GM23338 (cell line): ENCODE measurements around the gene ANKRD65. TPM values are rescaled to one million over a fixed set of nuclear protein-coding genes. Genes with fewer than 3 reads are reported as not detected.
A peak's percentile ranks its signal among the peaks of the same experiment; 100 is the strongest.

Experiments used
- ATAC-seq: fragments of 200-7000 bp; cut with Tn5 transposase; 3 replicates; pipeline ENCODE4 v1.9.1; 2020
- DNase-seq: peaks from one replicate; pipeline ENCODE4 v3.0.0-alpha.2; 2015; ENCODE audit warnings: low spot score
- H2AFZ ChIP-seq: fragments of 200-600 bp; sonication (generic); 2 replicates; pipeline ENCODE4 v1.8.0; 2016; ENCODE audit warnings: antibody characterized with exemption, mild to moderate bottlenecking, moderate library complexity
- H3F3A ChIP-seq: fragments of 200-600 bp; sonication (generic); replicated peaks from 2 replicates; pipeline ENCODE4 v1.8.0; 2017; ENCODE audit warnings: antibody characterized with exemption, mixed run types, low read depth
- H3K27ac ChIP-seq: fragments of 200-600 bp; sonication (generic); 2 replicates; pipeline ENCODE4 v1.6.1; 2016; ENCODE audit warnings: low read depth
- H3K27me3 ChIP-seq: fragments of 200-600 bp; sonication (generic); 2 replicates; pipeline ENCODE4 v1.8.0; 2016; ENCODE audit warnings: mild to moderate bottlenecking, mixed run types, moderate library complexity; ENCODE audit not compliant: insufficient read depth
- H3K36me3 ChIP-seq: fragments of 200-600 bp; sonication (generic); 2 replicates; pipeline ENCODE4 v1.8.0; 2016; ENCODE audit warnings: mild to moderate bottlenecking; ENCODE audit not compliant: insufficient read depth
- H3K4me1 ChIP-seq: fragments of 200-600 bp; sonication (generic); 2 replicates; pipeline ENCODE4 v1.8.0; 2016; ENCODE audit warnings: mild to moderate bottlenecking, moderate library complexity; ENCODE audit not compliant: insufficient read depth
- H3K4me2 ChIP-seq: fragments of 200-600 bp; sonication (generic); 2 replicates; pipeline ENCODE4 v1.7.1; 2017; ENCODE audit warnings: mixed run types
- H3K4me3 ChIP-seq: fragments of 200-600 bp; sonication (generic); 2 replicates; pipeline ENCODE4 v1.6.1; 2016; ENCODE audit warnings: mixed run types
- H3K79me2 ChIP-seq: fragments of 200-600 bp; sonication (generic); replicated peaks from 2 replicates; pipeline ENCODE4 v1.8.0; 2017; ENCODE audit warnings: mild to moderate bottlenecking; ENCODE audit not compliant: insufficient read depth
- H3K9me2 ChIP-seq: fragments of 200-600 bp; sonication (generic); 2 replicates; pipeline ENCODE4 v1.8.0; 2017; ENCODE audit not compliant: insufficient read depth
- H4K20me1 ChIP-seq: fragments of 200-600 bp; sonication (generic); replicated peaks from 2 replicates; pipeline ENCODE4 v1.8.0; 2017; ENCODE audit warnings: mild to moderate bottlenecking; ENCODE audit not compliant: insufficient read depth
- H3K27ac Mint-ChIP-seq: 2 replicates; pipeline ENCODE4 v1.8.0; 2020; ENCODE audit warnings: inconsistent platforms, mild to moderate bottlenecking, moderate library complexity, mixed read lengths
- H3K27me3 Mint-ChIP-seq: 3 replicates; pipeline ENCODE4 v1.8.0; 2022; ENCODE audit warnings: low read depth, mild to moderate bottlenecking, moderate library complexity, mixed read lengths, inconsistent platforms; ENCODE audit not compliant: insufficient read depth, poor library complexity
- H3K36me3 Mint-ChIP-seq: 3 replicates; pipeline ENCODE4 v1.8.0; 2021; ENCODE audit warnings: low read depth, mild to moderate bottlenecking, inconsistent platforms, moderate library complexity, mixed read lengths
- H3K4me1 Mint-ChIP-seq: 3 replicates; pipeline ENCODE4 v1.8.0; 2020; ENCODE audit warnings: mild to moderate bottlenecking, inconsistent platforms, mixed read lengths
- H3K4me3 Mint-ChIP-seq: 3 replicates; pipeline ENCODE4 v1.8.0; 2021; ENCODE audit warnings: moderate library complexity, mild to moderate bottlenecking, inconsistent platforms, mixed read lengths
- H3K9me3 Mint-ChIP-seq: 3 replicates; pipeline ENCODE4 v1.8.0; 2020; ENCODE audit warnings: moderate library complexity, mild to moderate bottlenecking, inconsistent platforms, mixed read lengths
- CREB1 ChIP-seq: fragments of 250-450 bp; sonication (Bioruptor Pico); IDR thresholded peaks from 2 replicates; pipeline ENCODE4 v1.5.0; 2020; ENCODE audit warnings: low read depth, mild to moderate bottlenecking, moderate library complexity
- CTCF ChIP-seq, 2 experiments: fragments of 200-600 bp in 1 of 2; sonication (generic) in 1 of 2; conservative IDR thresholded peaks; 2 replicates each; pipeline versions ENCODE4 v1.5.1 to v1.6.1; 2016 to 2017; ENCODE audit warnings: antibody characterized with exemption in 2 of 2, low read depth in 2 of 2, mild to moderate bottlenecking in 2 of 2, moderate library complexity in 1 of 2
- ETS1 ChIP-seq: IDR thresholded peaks from 2 replicates; pipeline ENCODE4 v1.6.1; 2016; ENCODE audit warnings: antibody characterized with exemption
- EZH2 ChIP-seq: fragments of 200-600 bp; sonication (generic); IDR thresholded peaks from one replicate; pipeline ENCODE4 v1.8.0; 2017; ENCODE audit warnings: antibody characterized with exemption, mild to moderate bottlenecking, low read depth; ENCODE audit not compliant: unreplicated experiment
- EZH2phosphoT487 ChIP-seq: fragments of 200-600 bp; sonication (generic); IDR thresholded peaks from one replicate; pipeline ENCODE4 v1.8.1; 2018; ENCODE audit warnings: antibody characterized with exemption; ENCODE audit not compliant: unreplicated experiment
- JUNB ChIP-seq: IDR thresholded peaks from one replicate; pipeline ENCODE4 v1.6.1; 2016; ENCODE audit warnings: antibody characterized with exemption; ENCODE audit not compliant: unreplicated experiment
- NANOG ChIP-seq: IDR thresholded peaks from 2 replicates; pipeline ENCODE4 v1.6.1; 2016; ENCODE audit warnings: antibody characterized with exemption, borderline replicate concordance
- POLR2AphosphoS5 ChIP-seq: IDR thresholded peaks from 2 replicates; pipeline ENCODE4 v1.6.1; 2016; ENCODE audit warnings: antibody characterized with exemption, low read depth
- REST ChIP-seq: IDR thresholded peaks from one replicate; pipeline ENCODE4 v1.6.1; 2018; ENCODE audit warnings: antibody characterized with exemption; ENCODE audit not compliant: unreplicated experiment
- STAT1 ChIP-seq: IDR thresholded peaks from one replicate; pipeline ENCODE4 v1.6.1; 2016; ENCODE audit warnings: antibody characterized with exemption; ENCODE audit not compliant: unreplicated experiment
- ZNF114 ChIP-seq: fragments of 250-450 bp; sonication (Bioruptor Pico); IDR thresholded peaks from 2 replicates; pipeline ENCODE4 v1.5.0; 2020; ENCODE audit warnings: mild to moderate bottlenecking, moderate library complexity
- ZNF331 ChIP-seq: fragments of 250-450 bp; sonication (Bioruptor Pico); IDR thresholded peaks from 2 replicates; pipeline ENCODE4 v1.5.0; 2020; ENCODE audit warnings: low read depth, mild to moderate bottlenecking, moderate library complexity
- ZNF462 ChIP-seq: fragments of 250-450 bp; sonication (Bioruptor Pico); IDR thresholded peaks from 2 replicates; pipeline ENCODE4 v1.5.0; 2020; ENCODE audit warnings: mild to moderate bottlenecking, moderate library complexity
- polyA plus RNA-seq: library from polyadenylated mRNA; unstranded; fragments of >200 nt; fragmentation: Nextera tagmentation; extraction: Ambion mirVana; gene quantifications from 2 replicates; pipeline ENCODE4 v1.2.1, GENCODE V29; 2016
- total RNA-seq: library from RNA; depleted of rRNA; stranded (reverse); fragments of >200 nt; shearing (Covaris generic); gene quantifications from 2 replicates; pipeline ENCODE4 v1.2.3, GENCODE V29; 2014

The ANKRD65 gene
- total and polyA plus RNA-seq, 2 experiments from 2014 or later = 1.6 to 1.7 TPM

GRCh38 chr1:1440262-1441001 is 19.4 kb upstream of the ANKRD65 start:
- no peaks in the 10 kb centered on the region for H3K4me1 ChIP-seq
- Mint-ChIP-seq H3K4me1 (peaks cover 8% of the 10 kb centered on the region; the same call in 2 of the 3 replicates), H3K36me3 (peaks cover 4% of the 10 kb centered on the region; the same call in 2 of the 3 replicates), H3K27me3 (peaks cover 12% of the 10 kb centered on the region), H3K4me3 (no peak overlapping the region; the same call in 2 of the 3 replicates), H3K27ac (no peak overlapping the region), H3K9me3 (no peaks in the 10 kb centered on the region)
- ATAC-seq (no peak), DNase-seq (no peak)
- no peaks in the 10 kb centered on the region for H3K9me2 ChIP-seq
- H3K27ac ChIP-seq = peak overlapping the region; percentile 74; the same call in 1 of the 2 replicates
- no peaks in the 10 kb centered on the region for H3K36me3 ChIP-seq
- H3K79me2 ChIP-seq = 0 out of 2 replicates have a peak, but pooled peaks cover 2% of the 10 kb centered on the region
- no peak overlapping the region for H2AFZ ChIP-seq
- no peak for TF ChIP-seq EZH2
- TF ChIP-seq CTCF (conservative IDR thresholded peaks at IDR 0.05; ENCODE audit: low read depth in 2 of 2) = no peak
- TF ChIP-seq POLR2AphosphoS5 = no peak
- no peak for TF ChIP-seq ZNF331 (CRISPR knock-in tag)
- TF ChIP-seq ZNF462 (CRISPR knock-in tag) = no peak
- no peak for TF ChIP-seq EZH2phosphoT487
- TF ChIP-seq ETS1 = no peak
- no peak for TF ChIP-seq CREB1 (CRISPR knock-in tag)
- TF ChIP-seq STAT1 = no peak
- no peak for TF ChIP-seq NANOG
- no peak for TF ChIP-seq ZNF114 (CRISPR knock-in tag)
- TF ChIP-seq JUNB = no peak
- no peak for TF ChIP-seq REST
- H3K27me3 ChIP-seq = no peaks in the 10 kb centered on the region
- no peaks in the 10 kb centered on the region for H4K20me1 ChIP-seq
- no peak overlapping the region for H3K4me2 ChIP-seq
- no peak overlapping the region for H3K4me3 ChIP-seq
- H3F3A ChIP-seq = 0 out of 2 replicates have a peak, but pooled peaks cover 9% of the 10 kb centered on the region
